ENCODE data around the gene LRRC37A3.

DNA sequence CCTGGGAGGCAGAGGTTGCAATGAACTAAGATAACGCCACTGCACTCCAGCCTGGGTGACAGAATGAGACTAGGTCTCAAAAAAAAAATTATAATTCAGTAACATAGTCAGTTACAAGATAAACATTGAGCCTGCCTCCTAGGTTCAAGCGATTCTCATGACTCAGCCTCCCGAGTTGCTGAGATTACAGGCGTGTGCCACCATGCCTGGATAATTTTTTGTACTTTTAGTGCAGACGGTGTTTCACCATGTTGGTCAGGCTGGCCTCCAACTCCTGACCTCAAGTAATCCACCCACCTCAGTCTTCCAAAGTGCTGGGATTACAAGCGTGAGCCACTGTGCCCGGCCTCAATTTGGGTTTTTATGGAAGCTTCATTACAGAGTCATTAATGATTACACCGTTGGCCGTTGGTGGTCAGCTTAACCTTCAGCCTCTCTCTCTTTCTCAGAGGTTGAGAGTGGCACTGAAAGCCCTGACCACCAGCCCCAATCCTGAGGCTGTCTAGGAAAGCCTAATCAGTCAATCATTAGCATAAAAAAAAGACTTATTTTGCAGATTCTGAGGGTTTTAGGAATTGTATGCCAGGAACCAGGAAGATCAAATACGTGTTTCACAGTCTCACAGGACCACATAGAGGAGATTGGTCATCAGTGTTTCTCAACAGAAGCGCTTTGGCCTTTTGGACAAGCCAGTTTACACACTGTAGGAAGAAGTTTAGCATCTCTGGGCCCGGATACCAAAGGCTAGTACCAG, 1.3 kb upstream of the LRRC37A3 start:
- TF ChIP-seq CTCF (IDR thresholded peaks at IDR 0.05; ENCODE audit: low read length) (no peak), EZH2phosphoT487 (IDR thresholded peaks at IDR 0.05; ENCODE audit: low read length) (no peak)

Measured in MM.1S (cell line).